GM18502 (cell line): Measurements from ENCODE around the gene PRKG1.
"Not testable (repeated sequence)": the region's sequence is repeated elsewhere in the genome, so short reads cannot be mapped to it uniquely, and the experiment has no call there.

Source experiments
- ATAC-seq: cut with Tn5 transposase; IDR thresholded peaks from one replicate; pipeline ENCODE4 v1.9.1; 2021; ENCODE audit warnings: mild to moderate bottlenecking; ENCODE audit not compliant: unreplicated experiment, poor library complexity

Gene PRKG1

GRCh38 chr10:51708609-51709008 lies 634.3 kb downstream of the PRKG1 start:
- ATAC-seq = no peak

DNA sequence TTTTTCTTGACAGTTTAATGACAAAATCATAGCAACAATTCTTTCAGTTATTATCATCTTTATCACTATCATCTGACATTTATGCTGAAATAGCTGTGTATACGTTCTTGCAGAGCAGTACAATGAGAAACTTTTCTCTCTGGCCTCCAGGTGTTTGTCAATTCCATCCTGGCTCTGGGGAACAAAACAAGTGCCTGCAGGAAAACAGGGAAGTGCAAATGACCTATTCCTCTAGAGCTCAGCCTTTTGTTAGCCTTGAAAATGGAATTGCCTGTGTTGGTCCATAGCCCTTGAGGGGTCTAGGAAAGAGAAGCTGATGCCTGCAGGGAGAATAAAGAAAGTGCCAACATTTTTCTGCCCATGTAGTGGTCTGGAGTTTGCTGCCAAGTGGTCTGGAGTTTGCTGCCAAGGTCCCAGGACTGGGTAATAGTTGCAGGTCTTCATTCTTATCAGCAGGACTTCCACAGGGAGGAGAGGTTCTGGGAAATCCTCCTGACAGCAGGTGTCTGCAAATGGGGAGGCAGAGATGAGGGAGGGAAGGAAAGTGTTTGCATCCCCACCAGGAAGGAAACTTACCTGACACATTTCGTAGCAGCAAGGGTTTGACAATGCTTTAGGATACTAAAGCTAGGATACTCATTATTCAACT lies 635.2 kb downstream of the PRKG1 start:
- ATAC-seq = no peak

GRCh38 chr10:51711519-51711891 lies 637.2 kb downstream of the PRKG1 start:
- no peak for ATAC-seq

GRCh38 chr10:51716981-51717380 lies 642.7 kb downstream of the PRKG1 start:
- no peak for ATAC-seq

- no peak for ATAC-seq
Observed at GRCh38 chr10:51718804-51719291, 644.6 kb downstream of the PRKG1 start.

- no peak for ATAC-seq
Observed at GRCh38 chr10:51724038-51724437, 649.8 kb downstream of the PRKG1 start.

- ATAC-seq = no peak
Observed at GRCh38 chr10:51729822-51730555, 655.7 kb downstream of the PRKG1 start.

DNA sequence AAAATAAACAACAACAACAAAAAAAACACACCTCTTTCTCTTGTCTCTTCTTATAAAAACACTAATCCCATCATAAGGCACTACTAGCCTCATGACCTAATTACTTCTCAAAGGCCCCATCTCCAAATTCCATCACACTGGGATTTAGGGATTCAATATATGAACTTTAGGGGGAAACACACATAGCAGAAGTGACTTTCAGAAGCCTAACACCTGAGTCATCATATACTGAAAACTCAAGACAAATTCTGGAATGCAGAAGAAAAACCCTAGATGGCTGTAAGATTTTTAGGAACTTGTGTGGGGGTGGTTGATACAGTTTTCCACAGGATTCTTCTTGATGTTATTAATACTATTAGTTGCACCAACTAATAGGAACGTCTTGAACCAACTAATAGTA lies 658.8 kb downstream of the PRKG1 start:
- ATAC-seq = no peak

GRCh38 chr10:51743146-51743545 lies 668.9 kb downstream of the PRKG1 start:
- ATAC-seq = peak; percentile 94

DNA sequence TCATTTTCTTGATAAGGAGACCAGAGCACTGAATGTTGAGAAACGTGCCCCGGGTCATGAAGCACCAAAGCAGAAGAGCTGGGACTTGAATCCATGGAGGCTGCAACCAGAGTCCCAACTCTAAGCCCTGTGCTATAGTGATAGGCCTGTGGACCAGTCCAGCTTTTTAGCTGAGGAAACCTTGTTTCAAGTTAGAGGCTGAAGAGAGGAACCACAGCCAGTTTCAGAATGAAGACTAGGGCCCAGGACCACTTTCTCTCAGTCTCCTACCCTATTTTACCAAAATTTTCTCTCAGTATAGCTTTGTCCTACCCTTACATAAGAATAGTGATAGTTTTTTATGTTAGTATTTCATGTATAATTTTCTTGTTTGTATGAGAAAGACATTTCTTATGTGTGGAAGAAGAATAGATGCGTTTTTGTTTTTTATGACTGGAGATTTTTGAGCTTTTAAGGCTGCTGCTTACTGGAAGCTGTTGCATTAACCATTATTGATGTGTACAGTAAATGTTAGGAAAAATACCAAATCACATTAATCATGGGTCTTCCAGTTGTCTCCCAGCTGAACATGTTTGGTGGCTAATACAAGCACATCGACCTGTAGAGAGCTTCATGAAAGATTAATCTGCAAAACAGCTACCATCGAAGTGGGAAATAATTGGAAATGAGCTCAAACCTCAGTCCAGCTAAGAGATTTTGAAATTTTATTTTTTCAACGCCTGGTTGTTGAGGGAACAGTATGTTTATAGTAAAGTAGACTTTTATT lies 670.1 kb downstream of the PRKG1 start:
- ATAC-seq = peak; percentile 52

GRCh38 chr10:51745397-51745796 lies 671.1 kb downstream of the PRKG1 start:
- ATAC-seq = no peak

- no peak for ATAC-seq
Observed at GRCh38 chr10:51747216-51747615, 672.9 kb downstream of the PRKG1 start.

DNA sequence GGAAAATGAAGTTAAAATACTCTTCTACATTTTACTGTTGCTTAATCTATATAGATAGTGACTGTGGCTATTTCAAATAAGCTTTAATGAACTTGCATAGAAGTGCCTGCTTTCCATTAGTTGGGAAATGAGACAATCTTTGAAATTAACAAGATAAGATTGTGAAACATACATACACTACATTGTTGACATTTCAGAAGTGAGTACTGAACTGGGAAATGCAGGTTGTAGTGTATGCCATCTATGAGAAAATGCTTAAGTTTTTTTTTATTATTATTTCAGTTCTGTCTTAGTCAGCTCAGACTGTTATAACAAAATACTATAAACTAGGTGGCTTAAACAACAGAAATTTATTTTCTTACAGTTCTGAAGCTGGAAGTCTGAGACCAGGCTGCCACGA lies 674.7 kb downstream of the PRKG1 start:
- ATAC-seq = no peak

- no peak for ATAC-seq
Observed at GRCh38 chr10:51758366-51758765, 684.1 kb downstream of the PRKG1 start.

- not testable (repeated sequence) for ATAC-seq
Observed at GRCh38 chr10:51758838-51759237, 684.6 kb downstream of the PRKG1 start.

- no peak for ATAC-seq
Observed at GRCh38 chr10:51759896-51760534, 685.7 kb downstream of the PRKG1 start.

DNA sequence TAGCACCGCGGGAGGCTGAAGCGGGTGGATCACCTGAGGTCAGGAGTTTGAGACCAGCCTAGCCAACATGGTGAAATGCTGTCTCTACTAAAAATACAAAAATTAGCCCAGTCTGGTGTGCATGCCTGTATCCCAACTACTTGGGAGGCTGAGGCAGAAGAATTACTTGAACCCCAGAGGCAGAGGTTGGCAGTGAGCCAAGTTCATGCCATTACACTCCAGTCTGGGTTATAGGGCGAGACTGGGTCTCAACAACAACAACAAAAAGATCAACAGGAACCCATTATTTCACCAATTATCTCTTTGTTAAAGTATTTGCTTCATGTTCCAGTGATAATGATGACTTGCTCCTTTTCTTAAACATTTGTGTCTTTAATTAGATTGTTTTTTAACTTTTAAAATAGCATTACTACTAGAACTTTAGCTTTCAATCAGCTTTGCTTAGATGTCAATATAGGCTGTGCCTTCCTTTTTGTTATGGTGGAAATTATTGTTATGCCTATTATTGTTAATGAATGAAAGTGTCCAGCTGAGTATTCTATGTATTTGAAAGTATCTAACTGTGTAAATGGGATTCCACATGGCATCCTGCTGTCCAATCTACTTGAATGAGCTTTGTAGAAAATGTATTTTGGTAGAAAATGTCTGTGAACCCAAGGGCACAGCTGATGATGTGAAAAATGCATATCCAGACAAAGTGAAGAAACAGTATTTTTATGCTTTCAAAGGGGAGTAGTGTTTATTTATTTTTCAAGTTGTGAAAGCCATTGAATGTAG lies 686.8 kb downstream of the PRKG1 start:
- ATAC-seq = no peak

- ATAC-seq = no peak
Observed at GRCh38 chr10:51763746-51764145, 689.5 kb downstream of the PRKG1 start.

DNA sequence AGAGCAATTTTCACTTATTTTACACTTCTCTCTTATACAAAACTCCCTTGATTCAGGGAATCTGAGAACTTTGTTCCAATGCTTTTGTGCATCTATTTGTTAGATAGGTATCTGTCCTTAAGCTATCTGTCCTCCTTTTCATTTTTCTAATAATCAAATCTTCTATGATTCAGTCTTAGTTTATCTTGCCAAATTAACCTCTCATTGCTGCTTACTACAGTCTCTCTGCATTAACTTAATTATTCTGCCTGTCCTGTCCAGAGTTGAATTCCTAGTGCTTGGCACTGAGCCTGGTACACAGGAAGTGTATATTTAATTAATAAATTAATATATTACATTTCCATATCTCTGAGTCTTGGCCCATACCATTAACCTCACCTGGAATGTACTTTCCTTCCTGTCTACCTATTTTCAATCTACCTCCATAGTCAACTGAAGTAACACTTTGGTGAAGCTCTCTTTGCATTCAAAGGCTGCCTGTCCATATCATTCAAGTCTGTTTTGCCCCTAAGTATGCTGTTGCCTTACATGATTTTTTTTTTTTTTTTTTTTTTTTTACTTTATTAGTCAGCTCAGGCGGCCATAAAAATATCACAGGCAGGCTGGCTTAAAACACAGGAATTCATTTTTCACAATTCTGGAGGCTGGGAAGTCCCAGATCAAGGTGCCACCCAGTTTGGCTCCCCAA lies 691.1 kb downstream of the PRKG1 start:
- no peak for ATAC-seq
